ENCODE results near the gene UNG. TPM values are rescaled to one million over a fixed set of nuclear protein-coding genes. Genes with fewer than 3 reads are reported as not detected.
"Not testable (repeated sequence)": the region's sequence is repeated elsewhere in the genome, so short reads cannot be mapped to it uniquely, and the experiment has no call there.

UNG gene
- total RNA-seq, 4 donors from 2014 or later = 6.7 to 29.4 (median 20.9) TPM

DNA sequence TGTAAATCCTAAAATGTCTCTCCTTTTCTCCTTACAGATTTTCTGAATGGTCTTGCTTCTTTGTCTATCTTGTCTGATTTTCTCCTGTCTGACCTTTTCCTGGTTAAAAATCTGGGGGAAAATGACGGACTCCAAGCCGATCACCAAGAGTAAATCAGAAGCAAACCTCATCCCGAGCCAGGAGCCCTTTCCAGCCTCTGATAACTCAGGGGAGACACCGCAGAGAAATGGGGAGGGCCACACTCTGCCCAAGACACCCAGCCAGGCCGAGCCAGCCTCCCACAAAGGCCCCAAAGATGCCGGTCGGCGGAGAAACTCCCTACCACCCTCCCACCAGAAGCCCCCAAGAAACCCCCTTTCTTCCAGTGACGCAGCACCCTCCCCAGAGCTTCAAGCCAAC, 42.0 kb downstream of the UNG start:
- Histone ChIP-seq H3K9me3 (no peaks in the 10 kb centered on the region), H3K4me3 (no peak overlapping the region), H3K27me3 (no peaks in the 10 kb centered on the region), H3K27ac (no peak overlapping the region), H3K36me3 (peaks cover 0 to 6% (median 2%) of the 10 kb centered on the region in 4 donors), H3K4me1 (peaks cover 0 to 22% (median 4%) of the 10 kb centered on the region in 4 donors)
- DNase-seq = no peak
- intact Hi-C loops (cut with DNase I; ENCODE audit: low total_unique reads) (no loop called here), in situ Hi-C loops (cut with MboI; ENCODE audit: low pct_ligation_motif_present in 1 of 4, low pct_unique_long_range_greater_than_20kb in 1 of 4, low sequenced_read_pairs in 3 of 4) (no loop called here)
- 94% methylated on average over 9 of the region's 9 CpGs; no CpG with 5 or more reads in 1 of the 2 donors for WGBS, 2 donors (ENCODE audit: low coverage in 1 of 2)
- TF ChIP-seq, protein P1, sequence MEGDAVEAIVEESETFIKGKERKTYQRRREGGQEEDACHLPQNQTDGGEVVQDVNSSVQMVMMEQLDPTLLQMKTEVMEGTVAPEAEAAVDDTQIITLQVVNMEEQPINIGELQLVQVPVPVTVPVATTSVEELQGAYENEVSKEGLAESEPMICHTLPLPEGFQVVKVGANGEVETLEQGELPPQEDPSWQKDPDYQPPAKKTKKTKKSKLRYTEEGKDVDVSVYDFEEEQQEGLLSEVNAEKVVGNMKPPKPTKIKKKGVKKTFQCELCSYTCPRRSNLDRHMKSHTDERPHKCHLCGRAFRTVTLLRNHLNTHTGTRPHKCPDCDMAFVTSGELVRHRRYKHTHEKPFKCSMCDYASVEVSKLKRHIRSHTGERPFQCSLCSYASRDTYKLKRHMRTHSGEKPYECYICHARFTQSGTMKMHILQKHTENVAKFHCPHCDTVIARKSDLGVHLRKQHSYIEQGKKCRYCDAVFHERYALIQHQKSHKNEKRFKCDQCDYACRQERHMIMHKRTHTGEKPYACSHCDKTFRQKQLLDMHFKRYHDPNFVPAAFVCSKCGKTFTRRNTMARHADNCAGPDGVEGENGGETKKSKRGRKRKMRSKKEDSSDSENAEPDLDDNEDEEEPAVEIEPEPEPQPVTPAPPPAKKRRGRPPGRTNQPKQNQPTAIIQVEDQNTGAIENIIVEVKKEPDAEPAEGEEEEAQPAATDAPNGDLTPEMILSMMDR (IDR thresholded peaks at IDR 0.05) = no peak
- no peak for TF ChIP-seq POLR2A (IDR thresholded peaks at IDR 0.05)
- no peak for TF ChIP-seq EP300 (IDR thresholded peaks at IDR 0.05; ENCODE audit: low read depth)
- no peak for TF ChIP-seq POLR2AphosphoS5 (IDR thresholded peaks at IDR 0.05)

- in situ Hi-C loops (cut with MboI; ENCODE audit: low pct_ligation_motif_present in 1 of 4, low pct_unique_long_range_greater_than_20kb in 1 of 4, low sequenced_read_pairs in 3 of 4) = no loop called here
- DNase-seq = no peak
Measured at GRCh38 chr12:109139791-109140190, 42.4 kb downstream of the UNG start.

GRCh38 chr12:109140560-109140959, 43.2 kb downstream of the UNG start:
- Histone ChIP-seq H3K27me3 (no peaks in the 10 kb centered on the region), H3K27ac (no peak overlapping the region), H3K9me3 (no peaks in the 10 kb centered on the region), H3K4me3 (no peak overlapping the region), H3K4me1 (peaks cover 0 to 33% (median 9%) of the 10 kb centered on the region in 4 donors), H3K36me3 (peaks cover 0 to 6% (median 2%) of the 10 kb centered on the region in 4 donors)
- no peak for DNase-seq
- intact Hi-C loops (cut with DNase I; ENCODE audit: low total_unique reads) = loop anchor here (5.0 kb wide), 1 partner anchor 532 kb away; no protein-coding TSS in a partner anchor
- 82 to 83% methylated on average over 1 to 4 of the region's 4 CpGs for WGBS, 2 donors (ENCODE audit: low coverage in 1 of 2)
- in situ Hi-C loops (cut with MboI; ENCODE audit: low pct_ligation_motif_present in 1 of 4, low pct_unique_long_range_greater_than_20kb in 1 of 4, low sequenced_read_pairs in 3 of 4) = no loop called here
- no peak for TF ChIP-seq POLR2AphosphoS5 (IDR thresholded peaks at IDR 0.05)
- TF ChIP-seq, protein P1 (IDR thresholded peaks at IDR 0.05) = no peak
- no peak for TF ChIP-seq POLR2A (IDR thresholded peaks at IDR 0.05)
- no peak for TF ChIP-seq EP300 (IDR thresholded peaks at IDR 0.05; ENCODE audit: low read depth)

More at GRCh38 chr12:109139791-109140190, 42.4 kb downstream of the UNG start:
- Histone ChIP-seq H3K27ac (no peak overlapping the region), H3K27me3 (no peaks in the 10 kb centered on the region), H3K9me3 (no peaks in the 10 kb centered on the region), H3K36me3 (peaks cover 0 to 6% (median 2%) of the 10 kb centered on the region in 4 donors), H3K4me3 (no peak overlapping the region), H3K4me1 (peaks cover 0 to 25% (median 6%) of the 10 kb centered on the region in 4 donors)
- TF ChIP-seq POLR2AphosphoS5 (IDR thresholded peaks at IDR 0.05) (no peak), EP300 (IDR thresholded peaks at IDR 0.05; ENCODE audit: low read depth) (no peak), POLR2A (IDR thresholded peaks at IDR 0.05) (no peak)
- TF ChIP-seq, protein P1 (IDR thresholded peaks at IDR 0.05) = no peak
- WGBS, 2 donors (ENCODE audit: low coverage in 1 of 2) = 77% methylated on average over 7 of the region's 7 CpGs; no CpG with 5 or more reads in 1 of the 2 donors
- intact Hi-C loops (cut with DNase I; ENCODE audit: low total_unique reads) = loop anchor here (5.0 kb wide), 1 partner anchor 533 kb away; no protein-coding TSS in a partner anchor

GRCh38 chr12:109144224-109144623, 46.8 kb downstream of the UNG start:
- TF ChIP-seq EP300 (IDR thresholded peaks at IDR 0.05; ENCODE audit: low read depth) = no peak
- TF ChIP-seq POLR2A (IDR thresholded peaks at IDR 0.05) = no peak
- TF ChIP-seq, protein P1 (IDR thresholded peaks at IDR 0.05) = no peak
- no peak for TF ChIP-seq POLR2AphosphoS5 (IDR thresholded peaks at IDR 0.05)
- Histone ChIP-seq H3K27me3 (no peaks in the 10 kb centered on the region), H3K27ac (peak overlapping the region in 1 of 4 donors; percentile 27), H3K36me3 (peaks cover 0 to 6% (median 0%) of the 10 kb centered on the region in 4 donors), H3K4me1 (peaks cover 0 to 52% (median 9%) of the 10 kb centered on the region in 4 donors), H3K4me3 (no peak overlapping the region), H3K9me3 (no peaks in the 10 kb centered on the region)
- WGBS, 2 donors (ENCODE audit: low coverage in 1 of 2) = 19 to 48% methylated on average over 1 to 4 of the region's 4 CpGs
- intact Hi-C loops (cut with DNase I; ENCODE audit: low total_unique reads) (loop anchor here (5.0 kb wide), 1 partner anchor 528 kb away; no protein-coding TSS in a partner anchor), in situ Hi-C loops (cut with MboI; ENCODE audit: low pct_ligation_motif_present in 1 of 4, low pct_unique_long_range_greater_than_20kb in 1 of 4, low sequenced_read_pairs in 3 of 4) (no loop called here)
- no peak for DNase-seq

DNA sequence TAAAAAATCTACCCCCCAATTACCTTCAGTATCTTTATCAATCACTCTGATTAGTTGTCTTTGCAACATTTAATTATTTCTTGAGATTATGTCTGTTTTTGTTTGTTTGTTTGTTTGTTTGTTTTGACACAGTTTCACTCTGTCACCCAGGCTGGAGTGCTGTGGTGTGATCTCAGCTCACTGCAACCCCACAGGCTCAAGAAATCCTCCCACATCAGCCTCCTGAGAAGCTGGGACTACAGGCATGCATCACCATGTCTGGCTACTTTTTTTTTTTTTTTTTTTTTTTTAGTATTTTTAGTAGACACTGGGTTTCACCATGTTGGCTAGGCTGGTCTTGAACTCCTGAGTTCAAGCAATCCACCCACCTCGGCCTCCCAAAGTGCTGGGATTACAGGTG, 49.7 kb downstream of the UNG start:
- H3K27ac ChIP-seq = peak overlapping the region in 2 of 4 donors; percentile 10 to 28
- H3K4me3 ChIP-seq; H3K9me3 ChIP-seq; H3K36me3 ChIP-seq; in situ Hi-C loops (cut with MboI; ENCODE audit: low pct_ligation_motif_present in 1 of 4, low pct_unique_long_range_greater_than_20kb in 1 of 4, low sequenced_read_pairs in 3 of 4); H3K27me3 ChIP-seq; intact Hi-C loops (cut with DNase I; ENCODE audit: low total_unique reads); DNase-seq: not testable (repeated sequence)
- 94% methylated on average over 1 of the region's 1 CpG; no CpG with 5 or more reads in 1 of the 2 donors for WGBS, 2 donors (ENCODE audit: low coverage in 1 of 2)
- H3K4me1 ChIP-seq = peaks cover 3 to 59% (median 9%) of the 10 kb centered on the region in 4 donors
